DOHH2 (cell line): Measurements from ENCODE around the gene NFKBIL1.

Experiments used
- H3F3A ChIP-seq: fragments of 200-600 bp; sonication (generic), shearing (Covaris generic); 2 replicates; pipeline ENCODE4 v1.6.0; 2016; ENCODE audit warnings: antibody characterized with exemption, mild to moderate bottlenecking; ENCODE audit not compliant: control insufficient read depth, insufficient read depth
- H3K27ac ChIP-seq: fragments of 200-600 bp; sonication (generic); 2 replicates; pipeline ENCODE4 v1.5.1; 2014; ENCODE audit warnings: low read depth, mild to moderate bottlenecking, low read length, moderate library complexity
- H3K27me3 ChIP-seq: fragments of 200-600 bp; sonication (generic); 2 replicates; pipeline ENCODE4 v1.6.1; 2014; ENCODE audit warnings: mild to moderate bottlenecking, low read length, mixed read lengths; ENCODE audit not compliant: control insufficient read depth
- H3K36me3 ChIP-seq: fragments of 200-600 bp; sonication (generic); 2 replicates; pipeline ENCODE4 v1.6.1; 2014; ENCODE audit warnings: mild to moderate bottlenecking, low read length, moderate library complexity, mixed read lengths; ENCODE audit not compliant: control insufficient read depth
- H3K4me1 ChIP-seq: fragments of 200-600 bp; sonication (generic); 2 replicates; pipeline ENCODE4 v1.6.1; 2014; ENCODE audit warnings: mild to moderate bottlenecking, low read length, mixed read lengths; ENCODE audit not compliant: control insufficient read depth
- H3K4me2 ChIP-seq: fragments of 200-600 bp; sonication (generic); 2 replicates; pipeline ENCODE4 v1.6.0; 2014; ENCODE audit warnings: mild to moderate bottlenecking, low read length, moderate library complexity
- H3K4me3 ChIP-seq: fragments of 200-600 bp; sonication (generic); 2 replicates; pipeline ENCODE4 v1.5.1; 2014; ENCODE audit warnings: mild to moderate bottlenecking, low read length, mixed read lengths
- H3K79me2 ChIP-seq: fragments of 200-600 bp; sonication (generic); 2 replicates; pipeline ENCODE4 v1.6.1; 2014; ENCODE audit warnings: mild to moderate bottlenecking, low read length, mixed read lengths; ENCODE audit not compliant: control insufficient read depth
- H3K9me2 ChIP-seq: fragments of 200-600 bp; sonication (generic); replicated peaks from 2 replicates; pipeline ENCODE4 v1.6.1; 2014; ENCODE audit warnings: mild to moderate bottlenecking, low read length, mixed read lengths; ENCODE audit not compliant: control insufficient read depth
- H3K9me3 ChIP-seq: fragments of 200-600 bp; sonication (generic); 2 replicates; pipeline ENCODE4 v1.6.1; 2014; ENCODE audit warnings: antibody characterized with exemption, low read length, mixed read lengths; ENCODE audit not compliant: control insufficient read depth, insufficient read depth
- H4K20me1 ChIP-seq: fragments of 200-600 bp; sonication (generic); 2 replicates; pipeline ENCODE4 v1.6.0; 2014; ENCODE audit warnings: low read depth, mild to moderate bottlenecking, antibody characterized with exemption, low read length, moderate library complexity; ENCODE audit not compliant: control insufficient read depth, insufficient read depth
- EZH2phosphoT487 ChIP-seq: fragments of 200-600 bp; sonication (generic); IDR thresholded peaks from 2 replicates; pipeline ENCODE4 v1.6.1; 2017; ENCODE audit warnings: borderline replicate concordance, mild to moderate bottlenecking, antibody characterized with exemption, low read length, moderate library complexity, mixed read lengths
- TF ChIP-seq, protein P1 (sequence below): fragments of 200-600 bp; sonication (generic); IDR thresholded peaks from one replicate; pipeline ENCODE4 v1.5.1; 2014; ENCODE audit warnings: antibody characterized with exemption, mild to moderate bottlenecking, low read depth, low read length; ENCODE audit not compliant: poor library complexity, severe bottlenecking

The NFKBIL1 gene

DNA sequence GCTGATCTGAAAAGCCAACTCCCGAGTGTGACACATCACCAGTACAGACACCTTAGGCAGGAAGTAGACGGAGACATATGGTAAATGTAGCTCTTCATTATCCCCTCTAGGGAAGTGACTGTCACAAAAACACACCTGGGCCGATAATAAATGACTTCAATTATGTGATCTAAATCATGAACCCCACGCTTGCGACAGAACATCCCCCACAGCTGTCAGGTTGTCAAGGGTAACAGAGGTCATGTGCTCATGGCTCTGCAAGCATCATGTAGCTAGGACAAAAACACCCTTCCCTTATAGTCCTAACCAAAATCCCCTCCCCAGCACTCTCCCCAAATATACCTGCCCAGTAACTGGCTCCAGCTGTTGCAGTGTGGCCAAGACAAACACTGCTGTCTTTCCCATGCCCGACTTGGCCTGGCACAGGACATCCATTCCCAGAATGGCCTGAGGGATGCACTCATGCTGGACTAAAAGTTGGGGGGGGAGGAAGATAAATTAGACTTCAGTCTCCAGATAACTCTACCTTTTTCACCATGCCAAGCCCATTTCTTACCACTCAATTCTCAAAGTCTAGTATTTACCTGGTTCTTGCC is 8.5 kb upstream of the NFKBIL1 start:
- Histone ChIP-seq H3K9me3 (no peaks in the 10 kb centered on the region), H3K4me2 (peak overlapping the region; percentile 70), H3K36me3 (peaks cover 90% of the 10 kb centered on the region), H3F3A (peaks cover 24% of the 10 kb centered on the region), H3K9me2 (no peaks in the 10 kb centered on the region), H3K27ac (no peak overlapping the region), H3K4me3 (peak overlapping the region; percentile 98), H4K20me1 (peaks cover 47% of the 10 kb centered on the region), H3K4me1 (peaks cover 39% of the 10 kb centered on the region), H3K79me2 (peaks cover 97% of the 10 kb centered on the region), H3K27me3 (no peaks in the 10 kb centered on the region)
- TF ChIP-seq EZH2phosphoT487, result no peak
- TF ChIP-seq, protein P1, sequence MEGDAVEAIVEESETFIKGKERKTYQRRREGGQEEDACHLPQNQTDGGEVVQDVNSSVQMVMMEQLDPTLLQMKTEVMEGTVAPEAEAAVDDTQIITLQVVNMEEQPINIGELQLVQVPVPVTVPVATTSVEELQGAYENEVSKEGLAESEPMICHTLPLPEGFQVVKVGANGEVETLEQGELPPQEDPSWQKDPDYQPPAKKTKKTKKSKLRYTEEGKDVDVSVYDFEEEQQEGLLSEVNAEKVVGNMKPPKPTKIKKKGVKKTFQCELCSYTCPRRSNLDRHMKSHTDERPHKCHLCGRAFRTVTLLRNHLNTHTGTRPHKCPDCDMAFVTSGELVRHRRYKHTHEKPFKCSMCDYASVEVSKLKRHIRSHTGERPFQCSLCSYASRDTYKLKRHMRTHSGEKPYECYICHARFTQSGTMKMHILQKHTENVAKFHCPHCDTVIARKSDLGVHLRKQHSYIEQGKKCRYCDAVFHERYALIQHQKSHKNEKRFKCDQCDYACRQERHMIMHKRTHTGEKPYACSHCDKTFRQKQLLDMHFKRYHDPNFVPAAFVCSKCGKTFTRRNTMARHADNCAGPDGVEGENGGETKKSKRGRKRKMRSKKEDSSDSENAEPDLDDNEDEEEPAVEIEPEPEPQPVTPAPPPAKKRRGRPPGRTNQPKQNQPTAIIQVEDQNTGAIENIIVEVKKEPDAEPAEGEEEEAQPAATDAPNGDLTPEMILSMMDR, result no peak

DNA sequence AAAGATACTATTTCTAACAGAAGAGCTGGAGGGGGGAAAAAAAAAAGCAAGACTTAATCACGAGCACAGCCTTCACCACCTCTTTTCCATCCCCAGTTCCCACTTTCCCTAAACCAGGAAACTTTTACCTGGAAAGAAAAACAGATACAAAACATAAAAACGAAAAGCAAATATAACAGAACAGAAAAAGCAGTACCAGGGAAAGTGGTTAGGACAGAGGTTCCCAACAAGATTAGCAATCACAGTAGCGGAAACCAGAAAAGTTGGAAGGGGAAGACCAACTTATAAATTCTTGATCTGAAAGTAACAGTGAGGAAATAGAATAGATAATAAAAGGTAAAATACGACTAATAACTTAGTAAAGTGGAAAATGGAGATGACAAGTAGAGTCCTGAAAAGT is 6.8 kb upstream of the NFKBIL1 start:
- peak overlapping the region; percentile 88; the same call in 1 of the 2 replicates for H3K27ac ChIP-seq

DNA sequence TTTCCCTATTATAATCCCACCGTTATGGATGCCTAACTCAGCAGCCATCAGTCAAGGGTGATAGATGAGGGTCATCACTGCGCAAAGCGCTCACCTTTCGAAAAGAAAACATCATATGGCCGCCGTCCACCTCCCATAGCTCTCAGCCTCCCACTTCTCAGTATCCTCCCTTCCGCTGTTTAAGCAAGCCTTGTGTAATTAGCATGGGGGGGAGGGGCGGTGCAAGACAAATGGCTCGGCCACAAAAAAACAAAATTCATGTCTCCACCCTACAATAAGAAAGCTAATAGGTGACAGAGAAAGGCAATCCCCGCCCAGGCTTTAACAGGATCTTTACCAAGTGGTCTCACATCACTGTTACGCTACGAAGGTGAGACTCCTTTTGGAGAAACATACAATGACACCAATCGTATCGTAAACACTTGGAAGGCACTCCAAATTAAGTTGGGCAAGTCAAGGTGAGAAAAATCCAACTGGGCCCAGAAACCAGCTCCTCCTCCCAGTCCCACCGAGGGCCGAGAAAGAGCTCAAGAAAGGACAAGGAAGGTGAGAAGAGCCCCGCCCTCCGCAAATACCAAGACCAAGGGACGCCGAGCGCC is 6.2 kb upstream of the NFKBIL1 start:
- H3F3A ChIP-seq, result peaks cover 24% of the 10 kb centered on the region
- H3K27me3 ChIP-seq, result no peaks in the 10 kb centered on the region
- TF ChIP-seq, protein P1, result no peak
- TF ChIP-seq EZH2phosphoT487, result no peak
- peak overlapping the region; percentile 88 for H3K27ac ChIP-seq
- H4K20me1 ChIP-seq, result peaks cover 33% of the 10 kb centered on the region
- peaks cover 76% of the 10 kb centered on the region for H3K79me2 ChIP-seq
- H3K9me2 ChIP-seq, result no peaks in the 10 kb centered on the region
- peaks cover 68% of the 10 kb centered on the region for H3K36me3 ChIP-seq
- H3K9me3 ChIP-seq, result no peaks in the 10 kb centered on the region
- peak overlapping the region; percentile 70 for H3K4me2 ChIP-seq
- peak overlapping the region; percentile 98 for H3K4me3 ChIP-seq
- H3K4me1 ChIP-seq, result peaks cover 48% of the 10 kb centered on the region

More for the DNA sequence above, 6.8 kb upstream of the NFKBIL1 start:
- Histone ChIP-seq H3K4me2 (peak overlapping the region; percentile 70), H3K9me3 (no peaks in the 10 kb centered on the region), H3K79me2 (peaks cover 81% of the 10 kb centered on the region), H3K4me1 (peaks cover 47% of the 10 kb centered on the region), H3K36me3 (peaks cover 73% of the 10 kb centered on the region), H3F3A (peaks cover 29% of the 10 kb centered on the region), H3K4me3 (peak overlapping the region; percentile 98), H3K9me2 (no peaks in the 10 kb centered on the region), H4K20me1 (peaks cover 38% of the 10 kb centered on the region), H3K27me3 (no peaks in the 10 kb centered on the region)
- TF ChIP-seq EZH2phosphoT487, result no peak
- TF ChIP-seq, protein P1, result no peak
